HEK293 (cell line): ENCODE measurements around the gene ZBTB17.

ENCODE experiments used
- CTCF ChIA-PET: fragments of 350-600 bp; formaldehyde crosslinking; extraction: SDS; loops from one replicate; lab custom pipeline; 2021; ENCODE audit warnings: antibody characterized with exemption; lab: Yijun Ruan, JAX
- POLR2A ChIA-PET: fragments of 300-600 bp; formaldehyde crosslinking; extraction: SDS; loops from one replicate; lab custom pipeline; 2020; ENCODE audit warnings: antibody characterized with exemption, inconsistent platforms; lab: Yijun Ruan, JAX
- H3K27ac ChIP-seq: fragments of 200-500 bp; sonication (Bioruptor generic); 2 replicates; pipeline ENCODE4 v1.5.1; 2014; ENCODE audit warnings: low read depth, low read length, control low read depth, inconsistent platforms; ENCODE audit errors: extremely low read depth
- H3K36me3 ChIP-seq, 2 experiments: fragments of 200-500 bp in 1 of 2; sonication (Bioruptor generic) in 1 of 2; 1 replicate in 1 of 2; 2 replicates in 1 of 2; pipeline ENCODE4 v1.5.1; 2014 to 2017; ENCODE audit warnings: inconsistent platforms in 2 of 2, low read length in 2 of 2; ENCODE audit not compliant: control insufficient read depth in 2 of 2, insufficient read depth in 1 of 2
- H3K4me1 ChIP-seq: fragments of 200-500 bp; sonication (Bioruptor generic); 2 replicates; pipeline ENCODE4 v1.5.1; 2014; ENCODE audit warnings: mild to moderate bottlenecking, low read length, inconsistent platforms; ENCODE audit not compliant: control insufficient read depth, insufficient read depth
- H3K4me3 ChIP-seq: 2 replicates; pipeline ENCODE4 v1.5.1; 2011; ENCODE audit warnings: low read depth, mild to moderate bottlenecking, control low read depth, low read length, moderate library complexity
- H3K9me3 ChIP-seq: fragments of 200-500 bp; sonication (Bioruptor generic); 2 replicates; pipeline ENCODE4 v1.5.1; 2014; ENCODE audit warnings: low read depth, low read length, inconsistent platforms; ENCODE audit not compliant: control insufficient read depth, insufficient read depth
- HOXC10 ChIP-seq: sonication (generic); formaldehyde crosslinking; IDR thresholded peaks from 2 replicates; pipeline ENCODE4 v1.8.1; 2023; ENCODE audit warnings: mild to moderate bottlenecking, missing genetic modification reagents
- OSR2 ChIP-seq: fragments of 450-650 bp; formaldehyde crosslinking; IDR thresholded peaks from 2 replicates; pipeline ENCODE4 v1.5.1; 2016; ENCODE audit warnings: missing biosample characterization, missing genetic modification characterization
- OVOL3 ChIP-seq: fragments of 450-650 bp; formaldehyde crosslinking; IDR thresholded peaks from 2 replicates; pipeline ENCODE4 v1.5.1; 2016; ENCODE audit warnings: missing biosample characterization, missing genetic modification characterization
- PRDM4 ChIP-seq: fragments of 450-650 bp; formaldehyde crosslinking; IDR thresholded peaks from 2 replicates; pipeline ENCODE4 v1.5.1; 2017; ENCODE audit warnings: missing biosample characterization, missing genetic modification characterization
- SCRT2 ChIP-seq: fragments of 450-650 bp; formaldehyde crosslinking; IDR thresholded peaks from 2 replicates; pipeline ENCODE4 v1.5.1; 2016; ENCODE audit warnings: missing biosample characterization, missing genetic modification characterization
- WT1 ChIP-seq: fragments of 450-650 bp; formaldehyde crosslinking; IDR thresholded peaks from 2 replicates; pipeline ENCODE4 v1.5.1; 2016; ENCODE audit warnings: missing biosample characterization, missing genetic modification characterization
- ZBTB20 ChIP-seq: fragments of 450-650 bp; formaldehyde crosslinking; IDR thresholded peaks from 2 replicates; pipeline ENCODE4 v1.5.1; 2016; ENCODE audit warnings: missing biosample characterization, missing genetic modification characterization
- ZFP69B ChIP-seq: fragments of 450-650 bp; formaldehyde crosslinking; IDR thresholded peaks from 2 replicates; pipeline ENCODE4 v1.5.1; 2016; ENCODE audit warnings: missing biosample characterization, missing genetic modification characterization
- ZNF174 ChIP-seq: fragments of 450-650 bp; formaldehyde crosslinking; IDR thresholded peaks from 2 replicates; pipeline ENCODE4 v1.5.0; 2017; ENCODE audit warnings: missing biosample characterization, mild to moderate bottlenecking, missing genetic modification characterization
- ZNF239 ChIP-seq: fragments of 450-650 bp; formaldehyde crosslinking; IDR thresholded peaks from 2 replicates; pipeline ENCODE4 v1.5.1; 2016; ENCODE audit warnings: missing biosample characterization, missing genetic modification characterization
- ZNF514 ChIP-seq: fragments of 450-650 bp; formaldehyde crosslinking; IDR thresholded peaks from 2 replicates; pipeline ENCODE4 v1.5.1; 2016; ENCODE audit warnings: missing biosample characterization, missing genetic modification characterization
- ZNF600 ChIP-seq: fragments of 450-650 bp; formaldehyde crosslinking; IDR thresholded peaks from 2 replicates; pipeline ENCODE4 v1.5.1; 2016; ENCODE audit warnings: missing biosample characterization, missing genetic modification characterization
- ZNF785 ChIP-seq: fragments of 450-650 bp; formaldehyde crosslinking; IDR thresholded peaks from 2 replicates; pipeline ENCODE4 v1.5.1; 2016; ENCODE audit warnings: missing biosample characterization, missing genetic modification characterization
- ZNF837 ChIP-seq: fragments of 450-650 bp; formaldehyde crosslinking; IDR thresholded peaks from 2 replicates; pipeline ENCODE4 v1.5.1; 2016; ENCODE audit warnings: missing biosample characterization, missing genetic modification characterization
- ZSCAN16 ChIP-seq: fragments of 450-650 bp; formaldehyde crosslinking; IDR thresholded peaks from 2 replicates; pipeline ENCODE4 v1.5.1; 2016; ENCODE audit warnings: missing biosample characterization, missing genetic modification characterization
- TF ChIP-seq, protein P1 (sequence below): fragments of 450-650 bp; formaldehyde crosslinking; IDR thresholded peaks from 2 replicates; pipeline ENCODE4 v1.5.1; 2016; ENCODE audit warnings: missing biosample characterization, missing genetic modification characterization, low read depth
- TF ChIP-seq, protein P2 (sequence below): fragments of 450-650 bp; IDR thresholded peaks from 2 replicates; pipeline ENCODE4 v1.5.1; 2018; ENCODE audit warnings: missing biosample characterization, mild to moderate bottlenecking, missing genetic modification characterization
- TF ChIP-seq, protein P3 (sequence below): fragments of 450-650 bp; formaldehyde crosslinking; IDR thresholded peaks from 2 replicates; pipeline ENCODE4 v1.5.1; 2016; ENCODE audit warnings: missing biosample characterization, missing genetic modification characterization

The ZBTB17 gene

DNA sequence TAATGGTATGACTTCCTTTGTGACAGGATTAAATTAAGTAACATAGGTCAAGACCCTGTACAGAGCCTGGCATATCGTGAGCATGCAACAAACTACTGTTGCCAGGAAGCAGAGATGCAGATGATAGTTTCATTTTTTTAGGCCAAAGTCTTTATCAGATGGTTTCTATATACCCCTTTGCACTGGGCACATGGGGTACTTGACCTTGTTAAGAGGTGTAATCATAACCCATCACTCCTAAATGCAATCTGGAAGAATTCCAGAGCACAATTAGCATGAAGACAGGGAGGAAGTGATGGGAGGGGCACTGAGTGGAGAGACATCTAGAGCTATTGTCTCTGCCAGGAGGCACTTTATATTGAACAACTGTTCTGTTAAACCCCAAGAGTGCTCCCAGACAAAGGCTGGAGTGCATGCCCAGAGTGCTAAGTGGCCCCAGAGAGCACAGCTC, 22.1 kb downstream of the ZBTB17 start:
- ChIA-PET POLR2A (interaction anchor here (0.6 kb wide), 1 partner anchor 271 kb away, joined by 3 read pairs; no protein-coding TSS in a partner anchor), CTCF (interaction anchor here (1.4 kb wide), 1 partner anchor 41 kb away, joined by 4 read pairs; no protein-coding TSS in a partner anchor)
- H3K27ac ChIP-seq: no peak overlapping the region

GRCh38 chr1:15953294-15953771, 22.6 kb downstream of the ZBTB17 start:
- peaks cover 16% of the 10 kb centered on the region for H3K4me1 ChIP-seq
- H3K36me3 ChIP-seq: peaks cover 0 to 45% of the 10 kb centered on the region in 2 experiments; a peak in 2 of 3 replicates
- no peak overlapping the region for H3K4me3 ChIP-seq
- POLR2A ChIA-PET: interaction anchor here (0.6 kb wide), 1 partner anchor 271 kb away, joined by 3 read pairs; no protein-coding TSS in a partner anchor
- peak; percentile 79 for TF ChIP-seq ZNF600 (tag by site-specific recombination)
- TF ChIP-seq ZSCAN16 (tag by site-specific recombination): 0 out of 2 replicates have a peak, but pooled peaks have one; percentile 11
- TF ChIP-seq, protein P1, sequence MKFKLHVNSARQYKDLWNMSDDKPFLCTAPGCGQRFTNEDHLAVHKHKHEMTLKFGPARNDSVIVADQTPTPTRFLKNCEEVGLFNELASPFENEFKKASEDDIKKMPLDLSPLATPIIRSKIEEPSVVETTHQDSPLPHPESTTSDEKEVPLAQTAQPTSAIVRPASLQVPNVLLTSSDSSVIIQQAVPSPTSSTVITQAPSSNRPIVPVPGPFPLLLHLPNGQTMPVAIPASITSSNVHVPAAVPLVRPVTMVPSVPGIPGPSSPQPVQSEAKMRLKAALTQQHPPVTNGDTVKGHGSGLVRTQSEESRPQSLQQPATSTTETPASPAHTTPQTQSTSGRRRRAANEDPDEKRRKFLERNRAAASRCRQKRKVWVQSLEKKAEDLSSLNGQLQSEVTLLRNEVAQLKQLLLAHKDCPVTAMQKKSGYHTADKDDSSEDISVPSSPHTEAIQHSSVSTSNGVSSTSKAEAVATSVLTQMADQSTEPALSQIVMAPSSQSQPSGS (tag by site-specific recombination): no peak
- TF ChIP-seq, all 188 proteins: peak for 2
- Histone ChIP-seq H3K27ac (no peak overlapping the region), H3K9me3 (no peaks in the 10 kb centered on the region)
- CTCF ChIA-PET: interaction anchor here (1.4 kb wide), 1 partner anchor 41 kb away, joined by 4 read pairs; no protein-coding TSS in a partner anchor

More for the DNA sequence above, 22.1 kb downstream of the ZBTB17 start:
- peak; percentile 63 for TF ChIP-seq SCRT2 (tag by site-specific recombination)
- peak; percentile 93 for TF ChIP-seq PRDM4 (tag by site-specific recombination)
- peak; percentile 20; the same call in 1 of the 2 replicates for TF ChIP-seq OSR2
- TF ChIP-seq, protein P2, sequence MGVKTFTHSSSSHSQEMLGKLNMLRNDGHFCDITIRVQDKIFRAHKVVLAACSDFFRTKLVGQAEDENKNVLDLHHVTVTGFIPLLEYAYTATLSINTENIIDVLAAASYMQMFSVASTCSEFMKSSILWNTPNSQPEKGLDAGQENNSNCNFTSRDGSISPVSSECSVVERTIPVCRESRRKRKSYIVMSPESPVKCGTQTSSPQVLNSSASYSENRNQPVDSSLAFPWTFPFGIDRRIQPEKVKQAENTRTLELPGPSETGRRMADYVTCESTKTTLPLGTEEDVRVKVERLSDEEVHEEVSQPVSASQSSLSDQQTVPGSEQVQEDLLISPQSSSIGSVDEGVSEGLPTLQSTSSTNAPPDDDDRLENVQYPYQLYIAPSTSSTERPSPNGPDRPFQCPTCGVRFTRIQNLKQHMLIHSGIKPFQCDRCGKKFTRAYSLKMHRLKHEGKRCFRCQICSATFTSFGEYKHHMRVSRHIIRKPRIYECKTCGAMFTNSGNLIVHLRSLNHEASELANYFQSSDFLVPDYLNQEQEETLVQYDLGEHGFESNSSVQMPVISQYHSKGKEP (tag by site-specific recombination): 0 out of 2 replicates have a peak, but pooled peaks have one; percentile 4
- no peak for TF ChIP-seq ZNF837 (tag by site-specific recombination)
- TF ChIP-seq WT1 (tag by site-specific recombination): 0 out of 2 replicates have a peak, but pooled peaks have one; percentile 28
- TF ChIP-seq, all 188 proteins: peak for 5
- Histone ChIP-seq H3K4me1 (peaks cover 16% of the 10 kb centered on the region), H3K9me3 (no peaks in the 10 kb centered on the region), H3K4me3 (no peak overlapping the region), H3K36me3 (peaks cover 0 to 40% of the 10 kb centered on the region in 2 experiments; a peak in 2 of 3 replicates)

DNA sequence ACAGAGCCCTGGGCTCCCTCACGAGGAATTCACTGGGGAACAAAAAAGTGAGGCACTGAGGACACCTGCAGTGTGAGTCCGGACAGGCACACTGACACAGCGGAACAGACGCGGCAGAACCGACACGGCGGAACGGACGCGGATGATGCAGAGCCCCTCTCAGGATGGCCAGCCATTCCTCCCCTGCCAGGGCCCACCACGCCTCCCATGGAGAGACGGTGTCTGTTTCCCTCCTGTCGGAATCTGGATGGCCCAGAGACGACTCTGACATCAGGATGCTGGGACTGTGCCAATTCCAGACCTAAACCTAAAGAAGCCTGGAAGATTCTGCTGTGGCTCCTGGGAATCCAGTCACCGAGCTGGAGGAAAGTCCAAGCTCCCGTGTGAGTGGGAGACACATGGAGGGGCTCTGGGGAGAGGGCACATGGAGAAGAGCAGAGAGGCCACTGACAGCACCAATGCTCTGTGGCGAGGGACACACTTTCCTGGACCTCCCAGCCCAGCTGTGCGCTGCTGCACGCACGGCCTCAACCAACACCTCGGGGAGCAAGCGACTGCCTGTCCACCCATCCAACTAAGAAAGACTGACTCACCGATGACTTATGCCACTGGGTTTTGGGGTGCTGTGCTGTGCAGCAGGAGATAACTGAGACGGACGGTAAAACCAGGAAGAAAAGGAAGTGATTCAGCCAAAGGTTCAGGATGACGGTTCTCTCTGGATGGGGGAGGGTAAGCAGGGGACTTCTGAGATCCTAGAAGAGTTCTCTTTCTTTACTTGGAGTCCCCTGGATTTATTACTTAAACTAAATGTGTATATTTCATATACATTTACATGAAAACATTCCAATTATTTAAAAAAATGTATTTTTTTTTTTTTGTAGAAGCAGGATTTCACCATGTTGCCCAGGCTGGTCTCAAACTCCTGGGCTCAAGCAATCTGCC, 23.3 kb downstream of the ZBTB17 start:
- Histone ChIP-seq H3K4me1 (peaks cover 13% of the 10 kb centered on the region), H3K27ac (no peak overlapping the region), H3K4me3 (no peak overlapping the region), H3K36me3 (peaks cover 0 to 53% of the 10 kb centered on the region in 2 experiments; a peak in 2 of 3 replicates), H3K9me3 (no peaks in the 10 kb centered on the region)
- CTCF ChIA-PET: interaction anchor here (0.9 to 1.3 kb wide), 3 partner anchors 14 to 160 kb away, joined by 3 to 4 read pairs (median 3); no protein-coding TSS in a partner anchor
- POLR2A ChIA-PET: interaction anchor here (2.2 kb wide), 1 partner anchor 23 kb away, joined by 6 read pairs; the partner anchor contains the start of gene ZBTB17
- TF ChIP-seq ZNF514 (tag by site-specific recombination) (no peak), ZNF239 (tag by site-specific recombination) (no peak), ZNF174 (no peak), OVOL3 (tag by site-specific recombination) (no peak), HOXC10 (no peak), ZBTB20 (tag by site-specific recombination) (peak; percentile 86), ZFP69B (tag by site-specific recombination) (peak; percentile 59; the same call in 1 of the 2 replicates), ZNF785 (tag by site-specific recombination) (no peak)
- TF ChIP-seq, protein P3, sequence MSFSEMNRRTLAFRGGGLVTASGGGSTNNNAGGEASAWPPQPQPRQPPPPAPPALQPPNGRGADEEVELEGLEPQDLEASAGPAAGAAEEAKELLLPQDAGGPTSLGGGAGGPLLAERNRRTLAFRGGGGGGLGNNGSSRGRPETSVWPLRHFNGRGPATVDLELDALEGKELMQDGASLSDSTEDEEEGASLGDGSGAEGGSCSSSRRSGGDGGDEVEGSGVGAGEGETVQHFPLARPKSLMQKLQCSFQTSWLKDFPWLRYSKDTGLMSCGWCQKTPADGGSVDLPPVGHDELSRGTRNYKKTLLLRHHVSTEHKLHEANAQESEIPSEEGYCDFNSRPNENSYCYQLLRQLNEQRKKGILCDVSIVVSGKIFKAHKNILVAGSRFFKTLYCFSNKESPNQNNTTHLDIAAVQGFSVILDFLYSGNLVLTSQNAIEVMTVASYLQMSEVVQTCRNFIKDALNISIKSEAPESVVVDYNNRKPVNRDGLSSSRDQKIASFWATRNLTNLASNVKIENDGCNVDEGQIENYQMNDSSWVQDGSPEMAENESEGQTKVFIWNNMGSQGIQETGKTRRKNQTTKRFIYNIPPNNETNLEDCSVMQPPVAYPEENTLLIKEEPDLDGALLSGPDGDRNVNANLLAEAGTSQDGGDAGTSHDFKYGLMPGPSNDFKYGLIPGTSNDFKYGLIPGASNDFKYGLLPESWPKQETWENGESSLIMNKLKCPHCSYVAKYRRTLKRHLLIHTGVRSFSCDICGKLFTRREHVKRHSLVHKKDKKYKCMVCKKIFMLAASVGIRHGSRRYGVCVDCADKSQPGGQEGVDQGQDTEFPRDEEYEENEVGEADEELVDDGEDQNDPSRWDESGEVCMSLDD (tag by site-specific recombination): no peak
